Lung (tissue), 12 donors: Measurements from ENCODE around the gene ABCG4. TPM values are rescaled to one million over a fixed set of nuclear protein-coding genes. Genes with fewer than 3 reads are reported as not detected.

Experiments
- ATAC-seq: fragments of 200-7000 bp; cut with Tn5 transposase; one replicate; pipeline ENCODE4 v1.9.1; 2020; ENCODE audit warnings: moderate number of reproducible peaks; ENCODE audit not compliant: insufficient read depth, low FRiP score
- DNase-seq, 3 donors: peaks; one replicate each; pipeline ENCODE4 v3.0.0-alpha.2; 2013 to 2017
- H3K27ac ChIP-seq, 2 donors: one replicate each; pipeline ENCODE4 v1.5.1; 2013; ENCODE audit warnings: mild to moderate bottlenecking in 2 of 2, moderate library complexity in 2 of 2, control low read depth in 1 of 2, inconsistent platforms in 1 of 2, low read depth in 1 of 2, low read length in 1 of 2
- H3K27me3 ChIP-seq, 3 donors: one replicate each; pipeline ENCODE4 v1.5.1; 2013; ENCODE audit warnings: low read length in 2 of 3; ENCODE audit not compliant: control insufficient read depth in 3 of 3, insufficient read depth in 3 of 3
- H3K36me3 ChIP-seq, 4 donors: one replicate each; pipeline ENCODE4 v1.5.1; 2013; ENCODE audit warnings: low read length in 4 of 4, mild to moderate bottlenecking in 1 of 4, moderate library complexity in 1 of 4; ENCODE audit not compliant: control insufficient read depth in 4 of 4, insufficient read depth in 4 of 4
- H3K4me1 ChIP-seq, 5 donors: one replicate each; pipeline ENCODE4 v1.5.1; 2013; ENCODE audit warnings: low read length in 5 of 5, mild to moderate bottlenecking in 2 of 5, moderate library complexity in 1 of 5; ENCODE audit not compliant: control insufficient read depth in 5 of 5, insufficient read depth in 5 of 5
- H3K4me3 ChIP-seq: one replicate; pipeline ENCODE4 v1.5.1; 2013; ENCODE audit warnings: mild to moderate bottlenecking, control low read depth, moderate library complexity
- H3K9ac ChIP-seq, 2 donors: one replicate each; pipeline ENCODE4 v1.5.1; 2013; ENCODE audit warnings: low read length in 2 of 2, control low read depth in 1 of 2; ENCODE audit not compliant: insufficient read depth in 1 of 2
- H3K9me3 ChIP-seq, 4 donors: one replicate each; pipeline ENCODE4 v1.5.1; 2013; ENCODE audit warnings: low read length in 3 of 4, mild to moderate bottlenecking in 1 of 4, moderate library complexity in 1 of 4; ENCODE audit not compliant: control insufficient read depth in 4 of 4, insufficient read depth in 3 of 4
- WGBS, 2 donors: extraction: QIAGEN DNeasy Blood & Tissue Kit; methylation state at CpG; one replicate each; pipeline ENCODE4 v1.1.7; 2013; 5-methylcytosine and 5-hydroxymethylcytosine counted together
- polyA plus RNA-seq, 2 donors: library from polyadenylated mRNA; stranded (reverse); fragments of 200-250 nt; gene quantifications; one replicate each; pipeline ENCODE4 v1.2.1, GENCODE V29; 2013
- total RNA-seq, 2 donors: library from RNA; depleted of rRNA in 1 of 2; stranded (reverse); fragments of >200 nt in 1 of 2; gene quantifications; one replicate each; pipeline ENCODE4 v1.2.1, GENCODE V29; 2014 to 2021
- TF ChIP-seq, protein P1 (sequence below): IDR thresholded peaks from 2 replicates; pipeline ENCODE4 v1.5.1; 2012; ENCODE audit warnings: mild to moderate bottlenecking; ENCODE audit errors: control extremely low read depth, extremely low read depth
- donor health status: control.
- donor health status: control.
- donor health status: Bipolar disorder and iron deficiency.
- donor health status: healthy.
- donor health status: DM: yes; HTN: yes; CAD: no.

ABCG4 gene
- total and polyA plus RNA-seq, 4 donors: 0.03 to 0.28 (median 0.10) TPM; not detected in 1

GRCh38 chr11:119167933-119168332 is 19.1 kb downstream of the ABCG4 start:
- Histone ChIP-seq H3K27me3 (no peaks in the 10 kb centered on the region), H3K9me3 (no peaks in the 10 kb centered on the region), H3K4me1 (peaks cover 0 to 8% (median 0%) of the 10 kb centered on the region in 5 donors), H3K4me3 (no peak overlapping the region), H3K27ac (no peak overlapping the region), H3K36me3 (no peaks in the 10 kb centered on the region), H3K9ac (no peak overlapping the region)
- ATAC-seq: no peak
- TF ChIP-seq, protein P1, sequence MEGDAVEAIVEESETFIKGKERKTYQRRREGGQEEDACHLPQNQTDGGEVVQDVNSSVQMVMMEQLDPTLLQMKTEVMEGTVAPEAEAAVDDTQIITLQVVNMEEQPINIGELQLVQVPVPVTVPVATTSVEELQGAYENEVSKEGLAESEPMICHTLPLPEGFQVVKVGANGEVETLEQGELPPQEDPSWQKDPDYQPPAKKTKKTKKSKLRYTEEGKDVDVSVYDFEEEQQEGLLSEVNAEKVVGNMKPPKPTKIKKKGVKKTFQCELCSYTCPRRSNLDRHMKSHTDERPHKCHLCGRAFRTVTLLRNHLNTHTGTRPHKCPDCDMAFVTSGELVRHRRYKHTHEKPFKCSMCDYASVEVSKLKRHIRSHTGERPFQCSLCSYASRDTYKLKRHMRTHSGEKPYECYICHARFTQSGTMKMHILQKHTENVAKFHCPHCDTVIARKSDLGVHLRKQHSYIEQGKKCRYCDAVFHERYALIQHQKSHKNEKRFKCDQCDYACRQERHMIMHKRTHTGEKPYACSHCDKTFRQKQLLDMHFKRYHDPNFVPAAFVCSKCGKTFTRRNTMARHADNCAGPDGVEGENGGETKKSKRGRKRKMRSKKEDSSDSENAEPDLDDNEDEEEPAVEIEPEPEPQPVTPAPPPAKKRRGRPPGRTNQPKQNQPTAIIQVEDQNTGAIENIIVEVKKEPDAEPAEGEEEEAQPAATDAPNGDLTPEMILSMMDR: no peak
- DNase-seq: no peak
- WGBS, 2 donors: 59 to 68% methylated on average over 6 of the region's 6 CpGs

- peak; percentile 94 for ATAC-seq
Measured at GRCh38 chr11:119168471-119169281, 19.8 kb downstream of the ABCG4 start, which contains the start of gene NLRX1. TSS of gene NLRX1 (plus strand) at chr11:119168725. CDS start at chr11:119171404, 2,679 bp downstream.

GRCh38 chr11:119169282-119169719 is 20.4 kb downstream of the ABCG4 start:
- WGBS, 2 donors: 14 to 16% methylated on average over 15 of the region's 15 CpGs
- Histone ChIP-seq H3K4me1 (peaks cover 0 to 8% (median 0%) of the 10 kb centered on the region in 5 donors), H3K4me3 (peak overlapping the region; percentile 67), H3K36me3 (peaks cover 0 to 5% (median 0%) of the 10 kb centered on the region in 4 donors), H3K9ac (peak overlapping the region; percentile 48 to 85), H3K9me3 (no peaks in the 10 kb centered on the region), H3K27ac (peak overlapping the region; percentile 96 to 97), H3K27me3 (no peaks in the 10 kb centered on the region)
- ATAC-seq (peak; percentile 51), DNase-seq (peak; percentile 52 to 61 (median 57))
- TF ChIP-seq, protein P1: no peak

More at GRCh38 chr11:119168471-119169281, 19.8 kb downstream of the ABCG4 start, which contains the start of gene NLRX1:
- Histone ChIP-seq H3K4me3 (peak within 1 kb of the TSS; percentile 67), H3K27ac (peak within 1 kb of the TSS; percentile 96 to 97), H3K27me3 (no peaks in the 10 kb centered on the region), H3K9ac (peak within 1 kb of the TSS; percentile 48 to 85), H3K36me3 (peaks cover 0 to 2% (median 0%) of the 10 kb centered on the region in 4 donors), H3K4me1 (peaks cover 0 to 8% (median 0%) of the 10 kb centered on the region in 5 donors), H3K9me3 (no peaks in the 10 kb centered on the region)
- WGBS, 2 donors: 3 to 7% methylated on average over 35 to 63 of the region's 63 CpGs
- DNase-seq: peak; percentile 90 to 91 (median 90)
- TF ChIP-seq, protein P1: peak; percentile 71
